HG03469 (cell line): ENCODE measurements around the gene WDR27.
"Not testable (repeated sequence)": the region's sequence is repeated elsewhere in the genome, so short reads cannot be mapped to it uniquely, and the experiment has no call there.

Experiments used
- ATAC-seq: cut with Tn5 transposase; IDR thresholded peaks from one replicate; pipeline ENCODE4 v1.9.1; 2021; ENCODE audit warnings: mild to moderate bottlenecking, moderate library complexity, moderate number of reproducible peaks; ENCODE audit not compliant: unreplicated experiment

WDR27 gene

DNA sequence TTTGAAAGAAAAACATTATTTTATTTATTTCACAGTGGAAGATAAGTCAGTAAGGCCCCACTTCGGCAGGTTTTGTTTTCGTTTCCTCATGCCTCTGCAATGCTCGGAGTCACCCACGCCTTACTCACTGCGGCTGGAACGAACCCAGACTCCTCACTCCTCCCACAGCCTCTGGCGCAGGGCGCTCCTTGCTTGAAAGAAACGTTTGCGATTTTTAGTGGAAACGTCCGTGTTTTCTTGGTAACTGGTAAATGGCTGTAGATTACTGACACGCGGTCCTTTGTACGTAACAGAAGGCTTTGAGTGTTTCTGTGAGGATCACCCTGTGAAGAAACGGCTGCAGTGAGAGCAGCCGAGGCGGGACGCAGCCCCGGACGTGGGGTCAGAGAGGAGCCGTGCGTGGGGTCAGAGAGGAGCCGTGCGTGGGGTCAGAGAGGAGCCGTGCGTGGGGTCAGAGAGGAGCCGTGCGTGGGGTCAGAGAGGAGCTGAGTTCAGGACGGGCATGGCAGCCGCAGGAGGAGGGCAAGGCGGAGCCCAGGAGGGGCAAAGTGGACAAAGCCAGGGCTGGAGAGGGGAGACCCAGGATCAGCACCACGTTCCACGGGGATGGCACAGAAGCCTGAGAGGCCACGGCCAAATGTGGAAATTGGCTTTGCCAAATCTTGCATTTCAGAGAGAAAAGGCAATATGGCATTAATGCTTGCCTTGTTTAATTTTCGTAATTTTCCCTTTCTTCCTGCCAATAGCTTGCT lies 249.5 kb downstream of the WDR27 start:
- ATAC-seq: no peak

- no peak for ATAC-seq
Measured at GRCh38 chr6:169451065-169451838, 250.6 kb downstream of the WDR27 start.

- no peak for ATAC-seq
Measured at GRCh38 chr6:169450097-169450496, 251.7 kb downstream of the WDR27 start.

DNA sequence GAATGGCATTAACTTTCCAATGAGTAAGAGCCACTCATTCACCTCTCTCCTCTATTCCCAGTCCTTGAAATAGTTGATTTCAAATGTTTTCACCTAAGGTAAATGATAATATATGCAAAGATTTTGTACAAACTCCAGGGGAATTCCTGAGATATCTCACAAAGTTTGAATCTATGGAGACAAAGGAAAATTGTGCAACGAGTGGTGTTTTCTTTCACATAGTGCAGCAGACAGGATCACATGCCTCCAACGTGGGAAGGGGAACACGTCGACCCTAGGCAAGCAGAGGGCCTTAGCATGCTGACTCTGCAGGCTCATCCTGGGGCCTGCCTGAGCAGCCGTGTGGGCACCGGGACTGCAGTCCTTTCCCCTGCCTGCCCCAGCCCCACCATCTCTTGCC lies 252.6 kb downstream of the WDR27 start:
- no peak for ATAC-seq

DNA sequence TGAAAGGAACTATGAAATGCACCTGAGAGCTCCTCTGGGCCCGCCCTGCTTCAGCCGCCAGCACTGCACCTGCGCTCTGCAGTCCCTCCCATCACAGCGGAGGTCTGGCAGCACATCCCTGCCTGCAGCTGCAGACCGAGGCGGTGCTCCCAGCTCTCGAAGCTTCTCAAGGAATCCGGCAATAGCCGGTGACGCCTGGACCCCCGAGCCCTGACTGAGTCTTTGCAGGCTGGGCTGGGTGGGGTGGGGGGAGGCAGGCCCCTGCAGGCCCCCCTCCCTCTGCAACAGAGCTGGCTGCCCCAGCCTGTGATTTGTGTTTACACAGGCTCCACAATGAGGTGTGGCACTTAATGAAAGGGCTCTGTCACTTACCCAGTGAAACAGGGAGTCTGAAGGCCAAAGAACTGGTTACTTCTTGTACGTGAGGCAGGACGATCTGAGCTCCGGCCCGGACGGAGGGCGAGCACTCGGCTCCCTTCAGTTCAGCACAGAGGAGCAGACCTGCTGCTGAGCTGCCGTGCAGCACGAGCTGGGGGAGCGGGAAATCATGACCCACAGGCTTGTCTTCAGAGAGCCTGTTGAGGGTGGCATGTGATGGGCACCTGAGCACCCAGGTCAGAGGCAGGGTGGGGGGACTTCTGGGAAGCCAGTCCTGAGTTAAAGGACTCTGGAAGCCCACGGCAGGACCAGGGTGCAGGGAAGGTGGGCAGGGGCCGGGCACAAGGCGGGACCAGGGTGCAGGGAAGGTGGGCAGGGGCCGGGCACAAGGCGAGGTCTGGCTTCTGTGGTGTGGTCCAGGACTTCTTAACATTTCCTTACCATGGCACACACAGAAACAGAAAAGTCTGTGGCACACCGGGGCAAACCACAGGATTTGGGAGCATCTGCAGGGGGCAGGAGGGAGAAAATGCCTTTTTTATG lies 255.9 kb downstream of the WDR27 start:
- ATAC-seq: no peak

DNA sequence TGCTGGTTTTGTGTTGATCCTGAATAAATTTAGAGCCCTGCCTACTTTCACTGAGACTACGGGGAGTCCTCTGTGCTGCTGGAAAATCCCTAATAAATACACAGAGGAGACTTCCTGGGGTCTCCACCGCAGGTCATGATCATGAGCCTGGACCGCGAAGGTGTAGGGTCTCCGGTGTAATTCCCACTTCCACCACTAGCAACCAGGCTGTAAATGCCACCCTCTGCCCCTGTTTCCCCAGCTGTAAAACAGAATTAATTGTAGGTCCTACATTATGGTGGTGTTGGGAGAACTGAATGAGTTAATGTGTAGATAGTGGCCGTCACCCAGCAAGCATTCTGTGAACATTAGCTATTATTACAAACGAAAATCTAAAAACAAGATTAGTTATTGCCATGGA lies 256.6 kb downstream of the WDR27 start:
- no peak for ATAC-seq

DNA sequence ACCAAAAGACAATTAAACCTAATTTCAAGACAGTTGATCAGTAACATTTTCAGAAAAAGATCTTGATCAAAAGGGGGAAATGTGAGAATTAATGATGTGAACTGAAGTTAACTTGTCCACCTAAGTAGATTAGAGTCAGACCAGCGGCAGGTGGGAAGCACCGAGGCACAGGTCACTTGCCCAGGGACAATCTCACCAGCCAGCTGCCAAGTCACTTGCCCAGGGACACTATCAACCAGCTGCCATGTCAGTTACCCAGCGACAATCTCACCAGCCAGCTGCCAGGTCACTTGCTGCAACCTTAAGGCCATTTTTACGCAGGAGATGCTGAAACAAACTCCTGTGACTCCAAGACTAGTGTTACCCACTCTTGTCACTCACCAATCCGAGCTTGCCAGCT lies 260.5 kb downstream of the WDR27 start:
- no peak for ATAC-seq

DNA sequence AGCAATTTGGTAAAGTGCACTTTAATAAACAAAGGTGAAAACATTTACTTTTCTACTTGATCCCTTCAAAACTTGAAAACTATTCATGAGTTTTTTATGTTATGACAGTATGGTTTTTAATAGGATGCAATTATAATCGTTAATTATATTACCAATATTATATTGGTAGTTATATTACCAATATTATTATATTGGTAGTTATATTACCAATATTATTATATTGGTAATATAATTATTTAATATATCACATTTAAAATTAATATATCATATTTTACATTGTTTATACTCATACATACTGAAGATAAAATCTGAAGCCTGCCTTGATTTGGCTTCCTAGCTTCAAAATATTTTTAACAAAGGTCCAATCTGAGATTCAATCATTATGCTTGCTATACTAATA lies 262.1 kb downstream of the WDR27 start:
- no peak for ATAC-seq

GRCh38 chr6:169434554-169434953 lies 267.3 kb downstream of the WDR27 start:
- ATAC-seq: not testable (repeated sequence)

DNA sequence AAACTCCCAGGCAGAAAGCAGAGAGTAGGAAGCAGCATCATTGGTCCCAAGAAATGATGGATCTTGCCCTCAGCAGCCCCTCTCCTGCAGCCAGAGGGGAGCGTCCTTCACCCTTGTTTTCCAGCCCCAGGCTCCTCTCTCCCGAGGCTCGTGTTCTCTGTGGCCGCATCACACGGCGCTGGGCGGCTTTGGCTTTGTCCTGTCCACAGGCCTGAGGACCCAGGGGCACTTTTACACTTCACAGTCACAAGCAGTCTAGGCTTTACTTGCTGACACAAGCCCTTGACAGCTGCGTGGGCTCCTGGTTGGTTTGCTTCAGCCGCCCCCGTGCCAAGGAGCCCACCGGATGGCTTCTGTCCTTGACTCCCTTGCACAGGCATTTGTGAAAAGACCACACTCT lies 272.8 kb downstream of the WDR27 start:
- ATAC-seq: no peak

- no peak for ATAC-seq
Measured at GRCh38 chr6:169428532-169428931, 273.3 kb downstream of the WDR27 start.

DNA sequence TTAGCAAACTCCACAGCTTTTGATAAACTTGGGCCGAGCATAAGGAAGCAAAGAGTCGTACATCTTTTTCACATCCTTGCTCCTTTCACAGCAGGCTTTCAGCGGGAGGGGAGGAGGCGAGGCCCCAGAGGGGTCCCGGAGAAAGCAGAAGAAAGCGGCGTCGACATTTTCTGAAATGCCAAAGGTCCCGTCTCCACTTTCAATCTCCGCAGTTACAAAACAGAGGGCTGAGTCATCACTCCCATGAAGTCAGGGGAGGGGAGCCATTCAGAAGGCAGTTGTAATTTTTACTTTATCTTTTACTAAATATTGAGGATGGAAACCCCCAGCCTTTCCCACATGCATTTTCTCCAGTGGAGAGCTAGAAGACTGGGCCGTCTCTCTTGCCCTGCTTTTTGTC lies 274.0 kb downstream of the WDR27 start:
- ATAC-seq: no peak

DNA sequence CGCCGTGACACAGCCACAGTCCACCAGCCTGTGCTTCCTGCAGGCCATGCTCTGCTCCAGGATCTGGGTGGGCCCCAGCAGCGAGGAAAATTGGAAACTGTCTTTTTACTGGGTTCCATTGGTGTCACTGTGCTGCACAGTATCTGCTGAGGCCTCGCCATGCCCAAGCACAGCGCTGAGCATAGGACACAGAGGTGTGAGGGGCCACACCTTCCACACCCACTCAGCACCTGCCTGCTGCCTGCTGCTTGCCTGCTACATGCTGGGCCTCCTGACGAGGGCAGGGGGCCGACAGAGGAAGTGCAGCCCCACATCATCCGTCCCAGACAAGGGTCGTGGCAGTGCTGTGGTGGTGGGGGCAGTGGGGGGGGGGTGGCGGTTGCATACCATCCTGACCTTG lies 275.2 kb downstream of the WDR27 start:
- no peak for ATAC-seq

- no peak for ATAC-seq
Measured at GRCh38 chr6:169425628-169426370, 276.0 kb downstream of the WDR27 start.

DNA sequence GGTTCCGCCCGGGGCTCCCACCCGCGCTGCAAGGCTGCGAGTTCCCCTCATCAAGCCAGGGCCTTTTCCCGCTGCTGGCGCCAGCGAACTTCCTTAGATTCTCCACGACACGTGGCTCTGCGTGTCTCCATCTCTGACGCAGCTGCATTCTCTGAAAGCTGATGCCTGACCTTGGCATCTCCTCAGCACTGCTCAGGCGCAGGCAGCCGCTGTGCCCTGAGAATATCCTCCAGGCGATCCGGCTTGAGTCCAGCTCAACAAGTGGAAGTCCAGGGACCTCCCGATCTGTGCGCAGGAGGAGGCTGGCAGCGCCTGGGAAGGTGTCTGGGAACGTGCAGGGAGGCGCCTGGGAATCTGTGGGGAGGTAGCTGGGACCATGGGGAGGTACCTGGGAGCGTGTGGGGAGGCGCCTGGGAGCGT lies 277.0 kb downstream of the WDR27 start:
- ATAC-seq: no peak

DNA sequence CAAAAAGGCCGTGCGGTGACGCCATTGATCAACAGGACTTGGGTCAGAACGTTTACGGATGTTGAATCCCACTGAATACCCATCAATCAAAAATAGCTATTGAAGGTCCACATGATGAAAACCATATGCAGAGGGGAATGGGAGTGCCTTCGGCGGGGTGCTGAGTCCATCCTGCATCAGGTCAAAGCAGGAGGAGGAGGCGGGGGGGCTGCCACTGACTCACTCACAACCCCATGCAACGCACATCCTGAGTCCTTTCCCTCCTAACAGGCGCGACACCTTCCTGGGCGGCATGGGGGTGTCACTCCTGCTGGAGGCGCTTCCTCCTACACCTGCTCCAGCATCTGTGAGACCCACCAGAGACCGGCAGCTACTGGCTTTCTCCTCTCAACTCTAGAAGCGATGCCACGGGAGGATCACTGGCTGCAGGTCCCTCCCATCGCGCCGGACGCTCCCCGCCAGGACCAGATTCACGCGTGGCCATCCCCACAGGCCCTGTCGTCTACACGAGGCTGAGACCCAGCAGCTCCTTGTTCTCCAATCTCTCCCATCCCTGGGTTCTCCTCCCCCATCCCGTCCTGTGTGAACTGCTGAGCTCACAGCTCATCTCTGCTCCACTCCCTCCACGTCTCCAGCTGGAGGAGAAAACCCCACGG lies 277.6 kb downstream of the WDR27 start:
- no peak for ATAC-seq

DNA sequence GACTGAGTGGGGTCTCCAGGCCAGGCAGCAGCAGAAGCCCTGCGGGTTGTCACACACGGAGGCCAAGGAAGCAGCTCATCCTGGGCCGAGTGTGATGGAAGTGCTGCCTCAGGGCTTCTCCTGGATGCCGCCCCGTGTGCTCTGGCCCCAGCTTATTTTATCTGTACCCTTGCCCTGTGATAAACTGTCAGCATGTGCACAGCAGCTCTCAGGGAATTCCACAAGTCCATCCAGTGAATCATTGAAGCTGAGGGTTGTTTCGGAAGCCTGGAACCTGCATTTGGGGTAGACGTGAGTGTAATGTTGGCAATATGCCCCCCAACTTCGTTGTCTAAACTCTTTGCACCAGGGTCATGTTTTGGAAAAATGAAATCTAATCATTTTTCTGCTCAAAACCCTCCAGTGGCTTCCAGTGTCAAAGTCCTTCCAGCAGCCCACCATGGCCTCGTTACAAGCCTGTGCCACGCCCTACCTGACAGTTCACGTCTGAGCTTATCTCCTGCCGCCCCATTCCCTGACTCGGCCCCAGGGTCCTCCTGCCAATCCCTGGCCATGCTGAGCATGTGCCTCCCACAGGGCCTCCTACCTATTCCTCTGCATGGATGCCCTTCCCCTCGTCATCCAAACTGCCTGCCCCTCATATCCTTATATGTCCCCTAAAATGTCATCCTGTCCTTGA lies 280.1 kb downstream of the WDR27 start:
- ATAC-seq: no peak

GRCh38 chr6:169420912-169421543 lies 280.8 kb downstream of the WDR27 start:
- ATAC-seq: no peak

DNA sequence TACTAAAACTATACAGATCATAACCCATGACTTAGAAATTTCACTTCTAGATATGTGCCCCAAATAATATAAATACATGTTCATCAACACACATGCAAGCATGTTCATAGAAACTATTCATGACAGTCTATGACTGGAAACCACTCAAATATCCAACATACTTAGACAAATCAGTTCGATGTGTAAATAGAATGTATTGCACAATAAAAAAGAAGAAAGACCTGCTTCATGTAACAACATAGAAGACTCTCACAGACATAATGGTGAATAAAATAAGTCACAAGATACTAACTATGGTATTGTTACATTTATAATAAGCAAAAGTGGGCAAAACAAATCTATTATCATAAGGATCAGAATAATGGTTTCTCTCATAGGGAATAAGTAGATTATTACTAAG lies 284.7 kb downstream of the WDR27 start:
- no peak for ATAC-seq
